HG03175 (cell line): ENCODE results near the gene MYO18B.

ENCODE experiments used
- ATAC-seq: cut with Tn5 transposase; IDR thresholded peaks from one replicate; pipeline ENCODE4 v1.9.1; 2021; ENCODE audit warnings: mild to moderate bottlenecking, moderate library complexity; ENCODE audit not compliant: unreplicated experiment

Gene MYO18B

DNA sequence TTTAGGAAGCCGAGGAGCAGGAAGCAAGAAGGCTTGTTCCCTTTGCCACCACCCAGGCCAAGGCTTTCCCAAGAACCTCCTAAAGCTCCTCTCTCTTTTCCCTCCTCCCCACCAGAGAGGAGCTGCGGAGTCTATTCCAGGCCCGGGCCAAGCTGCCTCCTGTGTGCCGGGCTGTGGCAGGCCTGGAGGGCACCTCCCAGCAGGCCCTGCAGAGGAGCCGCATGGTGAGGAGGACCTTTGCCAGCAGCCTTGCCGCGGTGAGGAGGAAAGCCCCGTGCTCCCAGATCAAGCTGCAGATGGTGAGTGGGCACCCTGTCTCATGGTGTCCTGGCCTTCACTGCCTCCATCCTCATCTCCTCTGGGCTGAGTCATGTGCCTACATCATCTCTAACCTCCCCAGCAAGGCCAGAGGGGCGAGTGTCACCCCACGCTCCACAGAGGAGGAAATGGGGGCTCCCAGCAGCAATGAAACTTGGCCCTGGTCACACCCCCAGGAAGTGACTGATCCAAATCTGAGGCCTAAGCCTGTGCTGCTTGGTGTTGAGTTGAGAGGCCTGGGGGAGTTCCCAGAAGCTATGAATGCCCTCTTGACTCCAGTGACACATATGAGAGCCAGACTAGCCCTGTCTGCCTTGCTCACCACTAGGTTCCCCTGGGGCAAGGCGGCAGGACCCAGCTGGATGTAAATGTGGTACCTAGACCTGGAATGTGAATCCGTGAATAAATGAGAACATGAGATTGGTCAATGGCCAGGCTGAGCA, 104.2 kb downstream of the MYO18B start:
- ATAC-seq: no peak

DNA sequence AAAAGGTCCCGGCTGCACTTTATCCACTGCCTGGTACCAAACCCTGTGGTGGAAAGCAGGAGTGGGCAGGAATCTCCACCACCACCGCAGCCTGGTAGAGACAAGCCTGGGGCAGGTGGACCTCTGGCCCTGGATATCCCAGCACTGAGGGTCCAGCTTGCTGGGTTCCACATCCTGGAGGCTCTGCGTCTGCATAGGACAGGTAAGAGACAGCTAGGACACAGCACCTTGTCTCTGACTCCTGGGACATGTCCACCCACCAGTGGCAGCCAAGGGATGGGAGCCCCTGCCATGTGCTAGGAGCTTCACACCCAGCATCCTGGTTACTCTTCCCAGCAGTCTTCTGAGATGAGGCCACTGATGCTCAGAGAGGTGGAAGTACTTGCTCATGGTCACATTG, 105.5 kb downstream of the MYO18B start:
- no peak for ATAC-seq

DNA sequence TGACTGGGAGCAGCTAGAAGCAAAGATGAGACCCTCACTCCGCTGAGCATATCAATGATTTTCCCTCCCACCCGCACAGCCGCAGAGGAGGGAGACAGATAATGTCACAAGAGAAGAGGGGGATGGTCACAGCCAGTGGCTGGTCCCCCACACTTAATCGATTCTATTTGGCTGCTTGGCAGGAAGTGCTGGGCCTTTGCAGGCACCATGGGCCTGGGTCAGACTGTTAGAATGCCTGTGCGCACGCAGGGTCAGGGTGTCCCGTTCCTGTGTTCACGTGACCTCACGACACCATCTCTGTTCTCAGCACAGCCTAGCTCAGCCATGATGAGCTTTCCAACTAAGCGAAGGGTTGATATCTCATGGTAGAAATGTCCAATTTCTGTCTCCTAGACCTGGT, 107.0 kb downstream of the MYO18B start:
- ATAC-seq: no peak

DNA sequence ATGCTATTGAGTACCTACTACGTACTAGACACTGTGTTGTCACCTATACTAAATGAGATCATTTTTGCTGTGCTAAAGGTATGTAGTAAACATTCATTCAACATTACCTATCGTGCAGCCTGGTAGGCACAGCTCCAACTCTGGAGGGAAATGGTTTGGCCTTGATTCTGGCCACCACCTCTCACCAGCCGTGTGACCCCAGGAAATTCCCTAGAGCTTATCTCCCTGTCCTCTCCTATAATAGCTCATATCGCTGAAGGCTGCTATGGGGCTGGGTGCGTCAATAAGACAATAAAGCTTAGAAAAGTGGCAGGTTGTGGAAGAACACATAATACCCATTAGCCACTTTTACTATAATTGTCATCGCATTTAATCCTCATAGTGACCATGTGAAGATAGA, 107.5 kb downstream of the MYO18B start:
- no peak for ATAC-seq

DNA sequence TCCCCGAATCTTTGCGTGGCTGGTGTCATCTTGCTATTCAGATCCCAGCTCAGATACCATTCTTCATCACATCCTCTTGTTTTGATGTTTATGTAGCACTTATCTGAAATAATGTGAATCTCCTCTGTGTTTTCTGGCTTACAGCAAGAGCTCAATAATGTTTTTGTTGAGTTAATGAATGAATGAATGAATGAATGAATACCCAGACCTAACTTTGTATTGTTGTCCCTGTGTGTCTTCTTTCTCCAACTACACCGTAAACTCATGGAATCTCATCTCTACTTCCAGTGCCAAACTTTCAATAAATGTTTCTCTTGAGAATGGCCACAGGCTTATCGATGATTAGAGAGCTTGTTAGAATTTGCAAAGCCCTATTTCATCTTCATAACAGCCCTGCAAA, 110.2 kb downstream of the MYO18B start:
- no peak for ATAC-seq

DNA sequence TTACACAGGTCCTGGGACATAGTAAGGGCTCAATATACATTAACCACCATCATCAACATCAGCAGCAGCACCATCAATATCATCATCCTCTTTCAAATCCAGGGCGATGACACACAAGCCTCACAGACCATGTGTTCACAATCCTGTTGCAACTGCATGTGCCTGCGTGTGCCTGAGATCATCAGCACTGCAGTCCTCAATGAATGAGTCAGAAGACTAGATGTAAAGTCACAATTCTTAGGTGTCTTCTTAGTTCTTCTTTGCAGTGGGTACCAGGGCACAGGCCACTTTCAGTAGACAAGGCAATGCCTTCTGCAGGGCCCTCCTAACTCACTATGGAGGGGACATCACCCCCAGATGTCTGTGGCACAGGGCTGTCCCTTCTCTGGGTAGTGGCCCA, 111.1 kb downstream of the MYO18B start:
- no peak for ATAC-seq

DNA sequence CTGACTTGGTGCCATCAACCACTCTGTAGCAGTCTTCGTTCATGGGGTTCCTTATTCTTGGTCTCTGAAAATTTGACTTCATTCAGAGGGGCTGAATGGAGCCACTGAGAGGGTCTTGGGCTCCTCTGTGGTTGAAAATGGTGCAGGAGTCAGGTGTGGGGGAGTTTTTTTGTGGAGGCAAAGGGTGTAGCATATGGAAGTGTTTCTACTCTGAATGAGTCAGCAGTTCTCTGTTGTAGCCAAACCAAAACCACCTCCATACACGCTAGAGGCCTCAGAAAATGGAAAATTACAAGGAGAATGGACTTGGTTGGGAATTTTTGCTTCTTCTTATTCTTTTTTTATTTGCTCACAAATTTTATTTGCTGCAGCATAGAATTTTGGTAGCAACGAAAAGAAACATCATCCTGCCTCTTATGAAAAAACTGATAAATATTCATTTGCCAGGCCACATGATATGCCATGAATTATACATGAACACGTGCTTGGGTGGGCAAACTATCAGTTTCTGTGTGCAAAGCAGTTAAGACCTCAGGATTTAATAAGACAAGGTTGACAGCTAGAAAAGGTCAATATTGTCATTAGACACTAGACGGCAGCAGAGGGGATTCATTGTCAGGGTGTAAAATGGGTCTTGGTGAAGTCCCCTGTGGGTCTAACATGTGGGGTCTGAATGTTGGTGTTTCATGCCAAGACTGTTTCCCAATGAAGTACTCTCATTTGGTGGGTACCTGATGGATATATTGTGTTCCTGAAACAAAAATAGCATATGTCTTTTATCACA, 111.7 kb downstream of the MYO18B start:
- no peak for ATAC-seq

DNA sequence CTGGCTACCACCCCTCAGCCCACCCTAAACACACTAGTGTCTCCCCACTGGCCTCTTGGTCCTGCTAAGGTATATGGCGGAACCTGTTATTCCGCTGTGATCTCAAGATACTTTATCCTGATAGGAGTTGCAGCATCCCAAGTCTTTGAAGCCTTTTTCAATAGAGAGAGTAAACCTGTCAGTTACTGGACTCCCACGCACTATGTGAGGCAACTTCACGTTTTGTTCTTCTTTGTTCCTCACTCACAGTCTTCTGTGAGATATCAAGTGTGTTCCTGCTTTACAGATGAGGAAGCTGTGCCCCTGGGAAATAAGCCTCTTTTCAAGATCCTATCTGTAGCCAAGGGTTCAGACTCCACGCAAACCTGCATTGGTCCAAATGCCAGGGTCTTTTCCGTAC, 127.8 kb downstream of the MYO18B start:
- ATAC-seq: no peak

DNA sequence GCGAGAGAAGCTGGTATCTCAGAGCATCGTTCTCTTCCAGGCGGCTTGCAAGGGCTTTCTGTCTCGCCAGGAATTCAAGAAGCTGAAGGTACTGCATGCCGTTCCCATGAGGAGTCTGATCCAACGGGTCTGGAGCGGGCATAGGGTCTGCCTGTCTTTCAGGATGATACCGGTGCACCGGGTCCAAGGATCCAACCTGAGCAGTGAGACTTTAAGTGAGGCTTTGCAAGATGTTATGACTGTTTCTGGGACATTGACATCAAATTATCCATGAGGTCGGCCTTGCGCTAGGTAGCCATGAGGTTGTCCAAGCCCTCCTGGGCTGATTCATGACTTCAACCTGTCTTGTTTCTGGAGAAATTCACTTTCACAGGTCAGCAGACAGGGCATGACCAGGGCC, 132.3 kb downstream of the MYO18B start:
- no peak for ATAC-seq

DNA sequence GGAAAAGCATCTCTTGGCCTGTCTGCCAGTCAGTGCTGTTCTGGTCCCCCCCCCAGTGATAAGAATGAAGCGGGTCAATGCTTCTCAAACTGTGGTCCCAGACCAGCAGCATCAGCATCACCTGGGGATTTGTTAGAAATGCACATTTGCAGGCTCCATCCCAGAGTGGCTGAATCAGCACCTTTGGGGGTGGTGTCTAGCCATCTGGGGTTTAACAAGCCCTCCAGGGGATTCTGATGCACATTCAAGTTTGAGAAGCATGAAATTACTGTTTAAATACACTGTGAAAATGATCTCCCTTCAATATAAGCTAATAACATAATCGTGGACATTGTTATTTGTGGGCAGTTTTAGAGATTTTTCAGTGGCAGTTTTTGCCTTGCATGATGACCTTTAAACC, 133.5 kb downstream of the MYO18B start:
- no peak for ATAC-seq

DNA sequence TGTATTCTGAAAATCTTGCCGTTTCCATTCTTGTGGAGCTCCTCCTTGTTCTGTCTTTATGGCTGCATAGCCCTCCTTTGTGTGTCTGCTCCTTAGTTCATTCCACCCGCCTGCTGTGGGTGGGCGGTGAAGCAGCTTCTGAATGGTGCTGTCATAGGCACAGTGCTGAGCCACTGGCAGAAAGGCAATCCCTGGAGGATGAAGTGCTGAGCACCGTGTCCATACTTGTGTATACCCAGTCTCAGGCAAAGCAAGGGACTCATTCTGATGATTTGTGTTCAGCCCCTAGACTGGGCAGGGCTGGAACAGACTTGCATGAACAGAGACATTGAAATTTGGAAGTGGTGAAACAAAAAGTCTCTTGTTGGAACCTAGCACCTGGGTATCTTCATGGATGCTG, 134.9 kb downstream of the MYO18B start:
- ATAC-seq: no peak

DNA sequence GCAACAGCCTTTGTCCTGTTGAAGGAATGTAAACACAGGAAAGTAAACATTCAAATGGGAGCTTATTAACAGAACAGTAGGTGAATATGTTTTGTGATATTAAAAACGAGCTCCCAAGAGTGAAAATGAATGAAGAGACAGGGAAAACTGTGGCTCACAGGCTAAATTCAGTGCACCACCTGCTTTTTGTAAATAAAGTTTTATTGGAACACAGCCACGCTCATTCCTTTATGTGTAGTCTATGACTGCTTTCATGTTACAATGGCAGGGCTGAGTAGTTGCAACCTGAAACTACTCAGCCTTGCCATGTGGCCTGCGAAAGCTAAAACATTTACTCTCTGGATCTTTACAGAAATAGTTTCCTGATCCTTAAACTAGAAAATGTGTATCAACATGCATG, 136.9 kb downstream of the MYO18B start:
- ATAC-seq: no peak

DNA sequence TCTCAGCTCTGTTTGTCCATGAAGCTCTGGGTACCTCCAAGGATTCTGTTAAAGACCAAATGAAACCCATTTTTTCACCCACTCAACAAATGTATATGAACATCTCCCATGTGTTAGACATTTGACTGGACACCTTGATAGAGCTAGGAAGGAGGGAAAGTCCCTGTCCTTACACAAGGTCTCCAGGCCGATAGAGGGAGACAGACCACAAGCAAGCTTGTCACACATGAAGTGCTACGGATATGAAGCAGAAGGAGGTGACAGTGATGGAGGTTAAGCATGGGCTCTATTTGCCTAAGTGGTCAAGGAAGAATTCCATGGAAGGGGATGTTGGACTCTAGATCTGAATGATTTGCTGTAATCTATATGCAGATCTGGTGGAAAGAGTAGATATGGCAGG, 138.5 kb downstream of the MYO18B start:
- ATAC-seq: no peak

DNA sequence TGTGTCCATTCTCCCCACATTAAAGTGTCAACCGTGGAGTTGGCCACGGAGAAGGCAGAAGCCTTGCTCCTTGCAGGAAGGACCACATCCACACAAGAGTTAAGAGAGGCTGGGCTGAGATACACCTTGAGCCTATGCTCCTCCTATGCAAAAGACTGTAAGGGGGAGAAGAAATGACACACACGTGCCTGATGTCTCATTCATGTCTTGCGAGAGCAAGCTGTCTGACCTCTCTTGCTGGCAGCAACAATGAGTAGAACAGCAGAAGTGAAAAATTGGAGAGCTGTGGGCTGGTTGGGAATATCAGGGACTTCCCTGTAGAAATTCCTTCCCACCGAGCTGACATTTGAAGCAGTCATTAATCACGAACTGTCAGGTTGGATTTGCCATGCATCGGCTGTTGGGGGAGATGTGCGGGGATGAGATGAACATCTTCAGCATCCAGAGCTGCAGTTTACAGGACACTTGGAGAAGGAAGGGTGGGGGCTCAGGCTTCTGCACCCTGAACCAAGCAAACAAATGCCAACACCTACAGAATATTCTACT, 139.3 kb downstream of the MYO18B start:
- ATAC-seq: no peak

DNA sequence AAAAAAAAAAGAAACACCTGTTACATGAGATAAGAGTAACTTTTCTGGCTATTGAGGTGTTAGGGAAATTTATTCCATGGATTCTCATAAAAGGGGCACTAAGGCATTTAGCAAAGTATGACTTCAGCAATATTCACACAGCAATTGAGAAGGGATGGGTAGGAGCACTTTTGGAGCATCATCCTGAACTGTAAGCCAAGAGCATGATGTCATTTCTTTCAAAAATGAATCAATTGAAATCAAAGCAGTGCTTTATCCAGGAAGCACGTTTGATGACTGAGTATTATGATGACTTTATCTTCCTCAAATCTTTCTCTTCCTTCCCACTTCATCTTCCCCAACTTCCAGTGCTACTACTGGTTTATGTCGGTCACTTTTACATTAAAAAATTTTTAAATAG, 140.4 kb downstream of the MYO18B start:
- ATAC-seq: no peak

DNA sequence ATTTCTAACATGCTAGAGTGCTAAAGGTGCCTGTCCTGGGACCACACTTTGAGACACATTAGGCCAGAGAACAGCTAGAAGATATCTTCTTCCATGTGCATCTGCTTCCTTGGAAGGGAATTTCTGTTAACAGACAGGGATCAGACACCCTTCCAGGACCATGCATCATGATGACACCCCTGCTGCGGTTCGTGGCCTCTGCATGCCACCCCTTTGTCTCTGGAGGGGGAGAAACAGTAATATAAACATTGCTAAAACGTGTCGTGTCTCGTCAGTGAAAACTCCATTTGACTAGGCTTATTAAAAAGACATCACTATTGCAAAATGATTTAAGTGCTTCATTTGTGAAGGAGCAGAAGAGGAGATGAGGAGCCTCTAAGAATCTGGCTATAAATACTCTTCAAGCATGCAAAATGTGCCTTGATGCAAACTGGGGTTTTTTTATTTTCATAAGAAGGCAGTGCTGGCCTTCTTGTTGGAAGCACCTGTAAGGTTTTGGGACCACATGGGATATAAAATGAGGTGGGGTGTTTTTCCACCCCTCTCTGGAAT, 141.6 kb downstream of the MYO18B start:
- no peak for ATAC-seq

DNA sequence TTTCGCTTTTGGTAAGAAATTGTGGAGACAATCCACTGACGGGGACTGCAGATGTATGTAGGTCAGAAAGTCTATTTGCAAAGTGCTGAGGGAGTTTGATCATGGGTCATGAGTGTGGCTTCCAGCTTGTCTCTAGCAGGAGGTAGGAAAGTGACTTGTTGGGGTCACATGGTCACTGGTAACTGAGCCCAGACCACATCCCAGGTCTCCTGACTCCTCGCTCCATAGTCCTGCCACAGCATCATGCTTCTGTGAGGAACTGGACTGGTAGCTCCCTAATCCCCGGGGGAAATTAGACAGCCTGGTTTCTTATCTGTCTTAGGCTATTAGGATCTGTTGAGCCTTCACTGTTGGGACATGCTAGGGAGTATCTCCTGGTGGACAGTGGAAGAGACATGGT, 142.1 kb downstream of the MYO18B start:
- ATAC-seq: no peak

DNA sequence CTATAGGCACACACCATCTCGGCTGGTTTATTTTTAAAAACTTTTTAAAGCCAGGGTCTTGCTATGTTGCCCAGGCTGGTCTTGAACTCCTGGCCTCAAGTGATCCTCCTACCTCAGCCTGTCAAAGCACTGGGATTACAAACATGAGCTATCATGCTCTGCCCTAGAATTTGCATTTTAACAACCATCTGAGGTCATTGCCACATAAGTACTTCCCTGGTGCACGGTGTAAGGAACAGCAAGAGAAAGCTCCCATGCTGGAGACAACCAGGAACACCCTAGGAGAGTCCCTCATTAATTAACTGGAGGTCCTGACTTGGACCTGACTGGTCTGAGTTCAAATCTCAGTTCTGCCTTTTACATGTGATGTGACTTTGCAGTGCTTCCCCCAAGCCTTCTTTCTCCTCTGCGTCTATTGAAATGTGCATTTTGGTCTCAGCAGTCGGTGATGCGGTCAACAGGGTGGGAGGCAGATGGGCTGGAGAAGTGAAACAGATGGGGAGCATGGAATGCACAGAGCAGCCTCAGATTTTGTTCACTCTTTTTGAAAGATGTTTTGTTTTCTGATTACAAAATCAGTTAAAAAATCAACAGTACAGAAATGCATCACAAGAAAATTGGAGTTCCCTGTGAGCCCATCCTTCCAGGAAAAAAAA, 146.5 kb downstream of the MYO18B start:
- no peak for ATAC-seq

DNA sequence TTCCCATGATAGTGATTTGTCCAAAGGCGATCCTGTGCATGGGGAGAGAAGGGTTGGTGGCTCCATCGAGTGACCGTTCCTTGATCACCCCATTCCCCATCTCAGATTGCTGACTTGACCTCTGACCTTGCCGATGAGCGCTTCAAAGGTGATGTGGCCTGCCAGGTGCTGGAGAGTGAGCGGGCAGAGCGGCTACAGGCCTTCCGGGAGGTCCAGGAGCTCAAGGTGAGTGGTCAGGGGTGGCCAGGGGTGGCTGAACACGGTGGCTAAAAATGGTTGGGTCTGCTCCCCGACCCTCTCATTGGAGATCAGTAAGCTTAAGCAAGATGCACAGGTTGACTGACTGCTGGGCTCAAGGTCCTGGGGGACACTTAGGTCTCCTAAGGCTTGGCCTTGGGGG, 148.7 kb downstream of the MYO18B start:
- ATAC-seq: no peak

DNA sequence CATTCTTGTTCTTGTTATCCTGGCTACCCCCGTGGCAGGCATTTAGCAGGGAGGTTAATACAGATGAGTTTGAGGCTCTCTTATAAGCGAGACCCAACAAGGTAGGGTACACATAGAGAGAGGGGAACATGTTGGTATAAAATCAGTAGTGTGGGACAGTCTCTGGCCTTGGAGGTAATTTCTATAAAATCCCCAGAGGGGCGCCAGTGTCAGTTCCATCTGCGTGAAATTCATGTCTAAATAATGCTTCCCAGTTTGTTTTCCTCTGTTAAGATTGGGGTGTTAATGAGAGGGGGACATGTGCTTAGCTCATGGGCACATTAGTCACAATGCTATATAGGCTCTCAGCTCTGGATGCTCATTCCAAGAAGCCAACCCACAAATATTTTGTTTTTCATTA, 150.7 kb downstream of the MYO18B start:
- no peak for ATAC-seq

DNA sequence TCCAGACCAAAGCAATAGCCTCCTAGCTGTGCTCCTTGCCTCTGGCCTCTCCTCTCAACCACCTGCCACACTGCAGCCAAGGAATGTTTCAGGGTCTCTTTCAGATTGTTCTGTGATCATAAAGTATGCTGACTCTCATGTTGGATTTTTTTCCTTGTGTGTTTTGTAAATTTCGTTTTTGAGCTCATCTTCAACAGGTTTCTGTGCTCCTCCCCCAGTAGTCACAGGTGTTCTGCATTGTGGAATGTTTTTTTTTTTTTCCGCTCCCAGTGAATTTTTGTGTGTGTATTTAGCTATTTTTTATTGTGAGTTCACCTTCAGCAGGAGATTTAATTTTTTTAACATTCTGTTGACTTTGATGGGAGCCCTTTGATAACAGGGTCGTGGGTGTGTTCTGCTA, 153.7 kb downstream of the MYO18B start:
- no peak for ATAC-seq
